H1 (cell line): Measurements from ENCODE around the gene ANKIB1. TPM values are rescaled to one million over a fixed set of nuclear protein-coding genes. Genes with fewer than 3 reads are reported as not detected.

Experiments
- CTCF ChIA-PET: fragments of 300-600 bp; sonication (Branson Sonifier 250); formaldehyde crosslinking; loops from one replicate; lab custom pipeline; 2021; ENCODE audit not compliant: partially characterized antibody; lab: Charles Lee
- POLR2A ChIA-PET: fragments of 300-600 bp; sonication (Branson Sonifier 250); formaldehyde crosslinking; loops from one replicate; lab custom pipeline; 2021; ENCODE audit warnings: inconsistent platforms; ENCODE audit not compliant: partially characterized antibody; lab: Charles Lee
- DNase-seq, 2 experiments: peaks; one replicate each; pipeline versions ENCODE4 v3.0.0 to v3.0.0-alpha.2; 2010 to 2022; ENCODE audit warnings: low spot score in 2 of 2, low read depth in 1 of 2, mixed read lengths in 1 of 2
- FAIRE-seq: peaks from 2 replicates; lab custom pipeline; 2011; peaks lifted over from hg19 to GRCh38; lab: Jason Lieb, UNC
- H2AFZ ChIP-seq: 2 replicates; pipeline ENCODE4 v1.8.1; 2012; ENCODE audit warnings: low read length, inconsistent platforms
- H2AK5ac ChIP-seq: 2 replicates; pipeline ENCODE4 v1.6.1; 2013; ENCODE audit warnings: low read depth, low read length
- H2BK120ac ChIP-seq: replicated peaks from 2 replicates; pipeline ENCODE3; 2013; ENCODE audit warnings: low read depth, low read length, inconsistent platforms
- H2BK12ac ChIP-seq: 2 replicates; pipeline ENCODE4 v1.6.1; 2013; ENCODE audit warnings: low read depth, low read length
- H2BK15ac ChIP-seq: 2 replicates; pipeline ENCODE4 v1.6.1; 2013; ENCODE audit warnings: low read length
- H2BK20ac ChIP-seq: 2 replicates; pipeline ENCODE4 v1.6.1; 2013; ENCODE audit warnings: low read length
- H2BK5ac ChIP-seq: 2 replicates; pipeline ENCODE4 v1.6.1; 2013; ENCODE audit warnings: low read depth, low read length
- H3K14ac ChIP-seq: 2 replicates; pipeline ENCODE4 v1.6.1; 2013; ENCODE audit warnings: inconsistent platforms; ENCODE audit not compliant: insufficient read length
- H3K18ac ChIP-seq: 2 replicates; pipeline ENCODE4 v1.6.1; 2013; ENCODE audit warnings: low read length; ENCODE audit errors: extremely low read depth
- H3K23ac ChIP-seq: 2 replicates; pipeline ENCODE4 v1.6.1; 2013; ENCODE audit warnings: inconsistent platforms; ENCODE audit not compliant: insufficient read length
- H3K23me2 ChIP-seq: 2 replicates; pipeline ENCODE4 v1.6.1; 2013; ENCODE audit warnings: low read depth, low read length
- H3K27ac ChIP-seq: 2 replicates; pipeline ENCODE4 v1.6.1; 2011; ENCODE audit warnings: low read depth, low read length, inconsistent platforms
- H3K27me3 ChIP-seq, 4 experiments: replicated peaks in 1 of 4; 1 replicate in 1 of 4; 2 replicates in 3 of 4; pipeline versions ENCODE4 v1.6.1 to v1.8.1; 2011 to 2013; ENCODE audit warnings: low read length in 3 of 4, mild to moderate bottlenecking in 3 of 4, inconsistent platforms in 2 of 4, mixed read lengths in 2 of 4, moderate library complexity in 1 of 4; ENCODE audit not compliant: control insufficient read depth in 3 of 4, insufficient read depth in 3 of 4; ENCODE audit errors: extremely low read depth in 1 of 4
- H3K36me3 ChIP-seq, 4 experiments: 2 replicates each; pipeline versions ENCODE4 v1.6.1 to v1.8.1; 2011 to 2013; ENCODE audit warnings: mild to moderate bottlenecking in 4 of 4, low read length in 3 of 4, moderate library complexity in 2 of 4, control low read depth in 1 of 4, inconsistent platforms in 1 of 4; ENCODE audit not compliant: insufficient read depth in 4 of 4, control insufficient read depth in 2 of 4
- H3K4ac ChIP-seq: replicated peaks from 2 replicates; pipeline ENCODE3; 2013; ENCODE audit warnings: low read length, low read depth, mixed read lengths, inconsistent platforms; ENCODE audit not compliant: insufficient read length
- H3K4me1 ChIP-seq, 4 experiments: replicated peaks in 1 of 4; 1 replicate in 1 of 4; 2 replicates in 3 of 4; pipeline versions ENCODE4 v1.6.1 to v1.8.1; 2011 to 2013; ENCODE audit warnings: low read length in 3 of 4, inconsistent platforms in 2 of 4, mixed read lengths in 1 of 4; ENCODE audit not compliant: insufficient read depth in 4 of 4, control insufficient read depth in 3 of 4
- H3K4me2 ChIP-seq, 2 experiments: 2 replicates each; pipeline versions ENCODE4 v1.6.1 to v1.8.1; 2011 to 2013; ENCODE audit warnings: low read depth in 2 of 2, low read length in 2 of 2, control low read depth in 1 of 2, inconsistent platforms in 1 of 2, mild to moderate bottlenecking in 1 of 2; ENCODE audit not compliant: insufficient read depth in 1 of 2
- H3K4me3 ChIP-seq, 4 experiments: fragments of 200-600, 300-600 bp in 1 of 4; sonication (generic), shearing (Covaris generic), sonication (Bioruptor Twin) in 1 of 4; 2 replicates each; pipeline versions ENCODE4 v1.5.1 to v1.8.1; 2011 to 2016; ENCODE audit warnings: low read length in 4 of 4, low read depth in 3 of 4, control low read depth in 2 of 4, inconsistent platforms in 2 of 4, mild to moderate bottlenecking in 2 of 4, mixed read lengths in 1 of 4, moderate library complexity in 1 of 4; ENCODE audit not compliant: insufficient read depth in 2 of 4; ENCODE audit errors: extremely low read depth in 1 of 4
- H3K56ac ChIP-seq: replicated peaks from 2 replicates; pipeline ENCODE3; 2013; ENCODE audit warnings: low read depth, mild to moderate bottlenecking, mixed read lengths, low read length, inconsistent platforms; ENCODE audit not compliant: insufficient read length
- H3K79me1 ChIP-seq: 2 replicates; pipeline ENCODE4 v1.6.1; 2013; ENCODE audit warnings: low read depth, low read length, control low read depth
- H3K79me2 ChIP-seq, 2 experiments: 2 replicates each; pipeline versions ENCODE4 v1.6.1 to v1.8.1; 2012 to 2013; ENCODE audit warnings: low read length in 2 of 2, mild to moderate bottlenecking in 2 of 2, inconsistent platforms in 1 of 2; ENCODE audit not compliant: insufficient read depth in 2 of 2, control insufficient read depth in 1 of 2
- H3K9ac ChIP-seq, 4 experiments: replicated peaks in 1 of 4; 1 replicate in 1 of 4; 2 replicates in 3 of 4; pipeline versions ENCODE4 v1.6.1 to v1.8.1; 2011 to 2013; ENCODE audit warnings: low read depth in 3 of 4, low read length in 3 of 4, control low read depth in 2 of 4, mild to moderate bottlenecking in 2 of 4, moderate library complexity in 2 of 4, inconsistent platforms in 1 of 4; ENCODE audit errors: extremely low read depth in 1 of 4
- H3K9me3 ChIP-seq, 2 experiments: 2 replicates each; pipeline versions ENCODE4 v1.6.1 to v1.8.1; 2012 to 2013; ENCODE audit warnings: mild to moderate bottlenecking in 2 of 2, moderate library complexity in 2 of 2, control low read depth in 1 of 2, inconsistent platforms in 1 of 2, low read depth in 1 of 2, low read length in 1 of 2, mixed read lengths in 1 of 2; ENCODE audit not compliant: insufficient read depth in 2 of 2
- H4K20me1 ChIP-seq, 2 experiments: replicated peaks in 1 of 2; 2 replicates each; pipeline versions ENCODE3 to v1.8.1; 2011 to 2013; ENCODE audit warnings: inconsistent platforms in 2 of 2, low read length in 2 of 2, mild to moderate bottlenecking in 1 of 2; ENCODE audit not compliant: insufficient read depth in 2 of 2, control insufficient read depth in 1 of 2
- H4K5ac ChIP-seq: 2 replicates; pipeline ENCODE4 v1.6.1; 2013; ENCODE audit warnings: low read length, low read depth, mixed read lengths, inconsistent platforms; ENCODE audit not compliant: insufficient read length
- H4K8ac ChIP-seq: 2 replicates; pipeline ENCODE4 v1.8.0; 2013; ENCODE audit warnings: mild to moderate bottlenecking, moderate library complexity, low read length, inconsistent platforms; ENCODE audit not compliant: insufficient read depth; ENCODE audit errors: extremely low read depth
- H4K91ac ChIP-seq: replicated peaks from 2 replicates; pipeline ENCODE3; 2013; ENCODE audit warnings: low read length, mixed read lengths, inconsistent platforms; ENCODE audit not compliant: insufficient read length
- BCL11A ChIP-seq, 2 experiments: IDR thresholded peaks; one replicate each; pipeline ENCODE4 v1.6.1; 2011; ENCODE audit warnings: low read depth in 2 of 2, low read length in 2 of 2, mild to moderate bottlenecking in 2 of 2
- EP300 ChIP-seq, 2 experiments: IDR thresholded peaks; 1 replicate in 1 of 2; 2 replicates in 1 of 2; pipeline ENCODE4 v1.6.1; 2011 to 2012; ENCODE audit warnings: low read depth in 2 of 2, low read length in 2 of 2, mild to moderate bottlenecking in 2 of 2, borderline replicate concordance in 1 of 2, inconsistent platforms in 1 of 2, moderate library complexity in 1 of 2
- EZH2 ChIP-seq: fragments of 200-600 bp; sonication (generic); IDR thresholded peaks from 2 replicates; pipeline ENCODE4 v1.7.1; 2012; ENCODE audit warnings: low read depth, mild to moderate bottlenecking, moderate library complexity, low read length, inconsistent platforms; ENCODE audit not compliant: severe bottlenecking
- RBBP5 ChIP-seq: IDR thresholded peaks from 2 replicates; pipeline ENCODE4 v1.7.1; 2012; ENCODE audit warnings: low read depth, mild to moderate bottlenecking, inconsistent platforms, low read length, moderate library complexity, borderline replicate concordance
- WGBS, 2 experiments: shearing (Covaris generic) in 1 of 2; methylation state at CpG; one replicate each; pipeline versions ENCODE4 v1.1.6 to v1.1.7; 2013 to 2015; ENCODE audit warnings: low lambda C conversion rate in 2 of 2, mixed read lengths in 2 of 2, inconsistent platforms in 1 of 2, low coverage in 1 of 2, missing lambda C conversion rate in 1 of 2; ENCODE audit not compliant: insufficient replicate concordance in 2 of 2, insufficient coverage in 1 of 2, insufficient read length in 1 of 2; ENCODE audit errors: extremely low coverage in 1 of 2, missing lambda C conversion rate in 1 of 2; 5-methylcytosine and 5-hydroxymethylcytosine counted together
- polyA plus RNA-seq, 7 experiments: library from polyadenylated mRNA; depleted of rRNA in 3 of 7; stranded (reverse) in 5 of 7; unstranded in 2 of 7; fragments of >200 nt in 5 of 7; fragments of 200-250 nt in 2 of 7; gene quantifications; 1 replicate in 5 of 7; 2 replicates in 1 of 7; 4 replicates in 1 of 7; pipeline versions ENCODE4 v1.2.1 to v1.2.3, GENCODE V29; 2011 to 2013; ENCODE audit warnings: missing spikeins in 2 of 7, mixed read lengths in 2 of 7
- total RNA-seq: library from RNA; stranded (reverse); fragmentation: NEBNext Ultra II Directional; extraction: Animal tissue kit (Norgen Biotek cat#: 25700); gene quantifications from 2 replicates; pipeline ENCODE4 v1.2.1, GENCODE V29; 2021

The ANKIB1 gene
- total and polyA plus RNA-seq, 2 of the 8 experiments (the other 6 are each of a cell fraction or from before 2014, with no cell fraction given) = 19.2 to 43.0 TPM

DNA sequence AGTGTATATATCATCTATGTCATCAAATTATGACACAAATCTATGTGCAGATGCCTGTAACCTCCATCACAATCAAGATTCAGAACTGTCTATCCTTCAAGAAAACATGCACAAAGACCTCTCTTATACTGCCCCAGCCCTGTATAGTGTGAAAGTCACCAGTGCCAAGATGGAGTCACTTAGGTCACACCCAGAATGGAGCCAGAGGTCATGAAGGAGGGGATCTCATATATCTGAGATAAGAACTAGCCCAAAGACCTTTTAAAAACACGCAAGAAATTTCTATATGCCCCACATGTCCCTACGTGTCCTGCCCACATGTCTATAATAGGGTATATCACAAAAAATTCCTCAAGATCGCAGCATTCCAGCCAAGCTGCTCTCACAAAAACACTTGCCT lies 181.4 kb downstream of the ANKIB1 start:
- peaks cover 5% of the 10 kb centered on the region; the same call in 1 of the 2 replicates for H3K23me2 ChIP-seq
- no peak overlapping the region for H4K91ac ChIP-seq
- DNase-seq (no peak), FAIRE-seq (no peak)
- H4K5ac ChIP-seq = no peak overlapping the region
- H3K79me2 ChIP-seq = no peaks in the 10 kb centered on the region
- POLR2A ChIA-PET = interaction anchor here (4.5 kb wide), 1 partner anchor 20 kb away, joined by 34 read pairs; the partner anchor contains the start of gene GATAD1
- H3K14ac ChIP-seq = no peak overlapping the region
- H3K4me3 ChIP-seq = no peak overlapping the region
- no peak overlapping the region for H2BK12ac ChIP-seq
- H3K18ac ChIP-seq = no peak overlapping the region
- H2AFZ ChIP-seq = 0 out of 2 replicates have a peak overlapping the region, but pooled peaks have one; percentile 8
- no peaks in the 10 kb centered on the region for H3K36me3 ChIP-seq
- H2BK20ac ChIP-seq = no peak overlapping the region
- no peak overlapping the region for H2BK15ac ChIP-seq
- no peak overlapping the region for H3K23ac ChIP-seq
- H3K4ac ChIP-seq = no peak overlapping the region
- H2AK5ac ChIP-seq = no peak overlapping the region
- no peak overlapping the region for H3K9ac ChIP-seq
- no peak overlapping the region for H2BK120ac ChIP-seq
- H3K79me1 ChIP-seq = no peaks in the 10 kb centered on the region
- 94% methylated on average over 3 of the region's 3 CpGs; no CpG with 5 or more reads in 1 of the 2 experiments for WGBS, 2 experiments
- TF ChIP-seq RBBP5 (no peak), EP300 (IDR thresholded peaks at IDR 0.05; ENCODE audit: borderline replicate concordance in 1 of 2, low read depth in 2 of 2, low read length in 2 of 2) (no peak), BCL11A (IDR thresholded peaks at IDR 0.05; ENCODE audit: low read depth in 2 of 2, low read length in 2 of 2) (no peak), EZH2 (no peak)
- H4K8ac ChIP-seq = no peak overlapping the region
- CTCF ChIA-PET = interaction anchor here (1.2 to 10.9 kb wide), 3 partner anchors 13 to 19 kb away, joined by 4 to 159 read pairs (median 64); partner anchors contain the start of gene GATAD1
- peaks cover 0 to 3% (median 0%) of the 10 kb centered on the region in 4 experiments; a peak in 3 of 7 replicates for H3K4me1 ChIP-seq
- H4K20me1 ChIP-seq = peaks cover 0 to 3% of the 10 kb centered on the region in 2 experiments
- H3K9me3 ChIP-seq = no peaks in the 10 kb centered on the region
- H3K27ac ChIP-seq = no peak overlapping the region
- no peak overlapping the region for H2BK5ac ChIP-seq
- H3K56ac ChIP-seq = no peak overlapping the region
- no peak overlapping the region for H3K4me2 ChIP-seq
- H3K27me3 ChIP-seq = peaks cover 0 to 2% (median 0%) of the 10 kb centered on the region in 4 experiments; a peak in 2 of 7 replicates
